Measurements from ENCODE around the gene DGCR8.

DGCR8 gene

GRCh38 chr22:20079745-20080444 lies at the start of gene DGCR8:
TSS of gene DGCR8 (plus strand) at chr22:20080241. CDS start at chr22:20085964, 5,723 bp downstream.
- DNase-seq (ENCODE audit: low read depth in 1 of 2, low spot score in 1 of 2), result peak; percentile 47 to 49

- no peak for DNase-seq (ENCODE audit: low read depth in 1 of 2, low spot score in 1 of 2)
Measured at GRCh38 chr22:20031732-20032406, 48.2 kb upstream of the DGCR8 start.

DNA sequence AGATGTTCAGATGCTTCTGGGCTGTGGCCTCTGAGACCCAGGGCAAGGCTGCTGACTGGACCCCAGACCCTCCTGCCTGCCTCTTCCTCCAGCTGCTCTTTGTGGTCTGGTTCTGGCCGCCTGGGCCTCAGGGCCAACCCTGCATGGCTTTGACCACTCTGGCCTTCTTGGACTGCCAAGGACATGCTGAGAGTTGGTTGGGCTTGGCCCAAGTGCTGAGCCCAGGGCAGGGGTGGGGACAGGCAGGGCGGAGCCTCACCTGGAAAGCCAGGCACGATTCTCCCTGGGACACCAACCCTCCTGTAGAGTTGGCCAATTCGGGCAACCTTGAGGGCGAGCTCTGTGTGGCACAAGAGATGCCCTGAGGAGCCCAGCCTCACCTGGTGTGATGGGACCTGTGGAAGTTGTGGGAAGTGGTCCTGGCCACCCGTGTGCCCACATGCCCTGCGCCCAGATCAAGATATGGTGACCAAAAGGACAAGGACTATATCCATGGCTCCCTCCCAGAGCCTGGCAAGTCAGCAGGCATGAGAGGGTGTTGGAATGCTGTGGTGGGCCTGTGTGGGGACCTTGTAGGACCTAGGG lies 47.5 kb upstream of the DGCR8 start:
- DNase-seq (ENCODE audit: low read depth in 1 of 2, low spot score in 1 of 2), result no peak

- DNase-seq (ENCODE audit: low read depth in 1 of 2, low spot score in 1 of 2), result no peak
Measured at GRCh38 chr22:20033045-20033706, 46.9 kb upstream of the DGCR8 start.

DNA sequence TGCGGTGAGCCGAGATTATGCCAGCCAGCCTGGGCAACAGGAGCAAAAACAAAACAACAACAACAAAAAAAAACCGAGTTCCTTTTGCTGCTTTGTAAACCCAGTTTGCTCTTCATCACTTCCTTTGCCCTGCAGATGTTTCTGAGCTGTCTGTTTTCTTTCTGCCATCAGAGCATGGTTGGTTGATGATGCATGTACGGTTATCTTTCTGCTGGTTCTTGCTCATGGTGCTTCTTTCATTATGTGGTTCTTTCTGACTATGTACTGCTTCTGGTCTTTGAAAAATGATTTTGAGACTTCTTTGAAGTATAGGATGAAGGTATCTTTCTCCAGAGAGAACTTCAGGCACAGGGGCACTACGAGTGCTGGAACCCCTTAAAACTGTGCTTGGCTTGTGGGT lies 45.9 kb upstream of the DGCR8 start:
- DNase-seq (ENCODE audit: low read depth in 1 of 2, low spot score in 1 of 2), result no peak

DNA sequence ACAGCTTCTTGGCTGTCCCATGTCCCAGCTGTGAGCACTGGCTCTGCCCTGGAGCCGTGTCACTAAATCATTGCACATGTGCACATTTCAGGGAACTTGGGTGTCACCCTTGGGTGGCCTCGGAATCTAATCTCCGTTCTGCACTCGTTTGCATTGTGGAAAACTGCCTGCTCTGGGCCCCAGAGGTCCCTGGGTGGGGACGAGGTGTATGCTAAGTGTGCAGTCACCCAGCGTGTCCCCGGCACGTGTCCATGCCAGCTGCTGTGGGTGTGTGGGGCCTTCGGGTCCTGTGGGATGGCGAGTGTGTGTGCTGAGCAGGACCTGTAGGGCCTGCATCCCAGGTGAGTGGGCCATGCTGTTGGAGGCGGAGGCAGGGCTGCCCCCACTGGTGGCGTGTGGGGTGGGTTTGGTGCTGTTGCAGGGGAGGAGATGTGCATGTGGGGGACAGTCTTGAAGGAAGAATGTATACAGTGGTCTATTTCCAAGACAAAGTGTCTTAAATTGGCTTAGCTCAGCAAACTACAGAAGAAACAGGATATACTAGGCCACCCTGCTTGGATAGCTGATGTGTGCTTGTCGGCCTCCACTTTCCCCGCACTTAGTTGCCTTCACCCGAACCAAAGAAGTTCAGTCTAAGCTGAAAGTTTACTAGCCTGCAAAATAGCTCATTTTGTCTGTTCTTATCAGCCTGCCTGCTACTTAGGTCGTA lies 44.5 kb upstream of the DGCR8 start:
- no peak for DNase-seq (ENCODE audit: low read depth in 1 of 2, low spot score in 1 of 2)

GRCh38 chr22:20036084-20036482 lies 44.0 kb upstream of the DGCR8 start:
- no peak for DNase-seq (ENCODE audit: low read depth in 1 of 2, low spot score in 1 of 2)

DNA sequence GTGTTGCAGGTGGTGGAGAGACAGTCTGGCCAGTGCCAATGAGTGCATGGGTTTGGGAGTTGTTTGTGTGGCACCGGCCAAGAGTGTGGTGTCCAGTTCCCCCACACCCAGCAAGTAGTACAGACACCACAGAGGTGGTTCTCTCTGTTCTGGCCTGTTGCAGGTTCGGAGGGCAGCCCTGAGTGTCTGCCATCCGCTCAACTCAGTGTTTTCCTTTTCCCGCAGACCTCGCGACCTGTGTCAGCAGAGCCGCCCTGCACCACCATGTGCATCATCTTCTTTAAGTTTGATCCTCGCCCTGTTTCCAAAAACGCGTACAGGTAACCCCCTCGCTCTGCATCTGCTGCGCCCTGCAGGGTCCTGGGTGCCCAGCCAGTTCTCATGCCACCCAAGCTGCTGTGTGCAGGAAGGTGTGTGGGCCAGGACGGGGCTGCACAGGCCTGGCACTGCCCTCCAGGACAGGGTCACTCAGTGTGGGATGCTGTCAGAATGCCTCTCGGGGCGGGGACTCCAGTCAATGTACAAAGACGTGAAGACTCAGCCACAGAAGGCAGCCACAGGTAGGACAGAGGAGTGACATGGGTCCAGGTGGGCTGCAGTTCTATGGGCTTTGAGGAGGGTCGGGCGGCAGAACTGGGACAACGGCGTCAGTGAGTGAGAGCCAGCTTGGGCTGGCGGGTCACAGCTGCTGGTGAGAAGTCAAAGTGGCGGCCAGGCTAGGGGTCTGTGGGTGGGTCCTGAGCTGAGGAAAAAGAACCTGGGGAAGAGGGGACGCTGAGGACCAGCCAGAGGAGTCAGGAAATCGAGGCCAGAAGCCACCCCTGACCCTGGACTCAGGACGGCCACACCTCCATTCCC lies 43.3 kb upstream of the DGCR8 start:
- no peak for DNase-seq (ENCODE audit: low read depth in 1 of 2, low spot score in 1 of 2)

- no peak for DNase-seq (ENCODE audit: low read depth in 1 of 2, low spot score in 1 of 2)
Measured at GRCh38 chr22:20037419-20037818, 42.6 kb upstream of the DGCR8 start.

DNA sequence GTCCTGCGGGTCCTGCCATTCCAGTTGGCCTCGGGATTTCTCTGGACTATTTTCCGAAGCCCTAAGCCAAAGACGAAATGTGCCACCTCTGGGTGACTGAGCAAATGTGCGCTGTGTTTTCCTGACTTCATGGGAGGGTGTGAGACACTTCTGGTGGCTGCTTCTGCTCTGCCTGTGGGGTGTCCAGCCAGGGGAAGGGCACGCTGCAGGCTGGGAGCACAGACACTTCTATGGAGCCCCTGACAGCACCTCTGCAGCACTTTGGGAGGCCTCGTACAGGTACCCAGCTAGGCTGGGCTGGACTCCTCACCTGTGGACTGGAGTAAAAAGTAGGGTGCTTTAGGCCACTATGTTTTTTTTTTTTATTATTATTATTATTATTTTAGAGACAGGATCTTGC lies 41.5 kb upstream of the DGCR8 start:
- no peak for DNase-seq (ENCODE audit: low read depth in 1 of 2, low spot score in 1 of 2)

- no peak for DNase-seq (ENCODE audit: low read depth in 1 of 2, low spot score in 1 of 2)
Measured at GRCh38 chr22:20039683-20040325, 40.2 kb upstream of the DGCR8 start.

DNA sequence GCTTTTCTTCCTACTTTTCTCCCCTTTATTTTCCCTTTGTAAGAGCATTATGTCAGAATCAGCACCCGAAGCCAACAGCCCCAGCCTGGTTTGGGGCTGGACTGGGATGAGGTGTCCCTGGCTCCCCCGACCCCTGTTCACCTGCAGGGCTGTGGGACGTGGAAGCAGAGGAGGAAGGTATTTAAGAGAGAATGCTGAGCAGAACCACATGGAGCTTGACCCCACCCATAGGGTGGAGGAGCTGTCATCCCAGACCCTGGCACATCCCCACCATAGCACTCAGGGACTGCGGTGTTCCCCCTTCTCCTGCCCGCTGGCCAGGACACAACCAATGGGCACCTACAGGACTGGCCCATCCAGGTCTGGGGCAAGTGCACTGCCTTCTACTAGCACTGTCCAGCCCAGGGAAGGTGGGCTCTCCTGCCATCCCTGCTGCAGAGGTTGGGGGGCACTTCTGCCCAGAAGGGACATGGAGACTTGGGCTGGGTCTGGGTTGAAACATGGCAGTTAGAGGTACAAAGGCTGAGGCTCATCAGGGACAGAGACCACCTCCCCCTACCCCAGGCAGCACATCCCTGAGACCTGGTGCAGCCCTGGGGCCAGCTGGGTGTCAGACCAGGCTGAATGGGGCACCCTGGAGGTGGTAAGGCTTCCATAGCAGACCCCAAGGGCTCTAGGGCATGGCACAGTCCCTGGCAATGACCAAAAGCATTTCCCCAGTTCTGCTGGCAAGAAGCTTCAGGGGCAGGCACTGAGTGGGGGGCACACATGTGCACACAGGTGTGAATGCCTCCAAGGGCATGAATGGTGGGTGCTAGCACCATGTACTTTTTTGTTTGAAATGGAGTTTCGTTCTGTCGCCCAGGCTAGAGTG lies 39.5 kb upstream of the DGCR8 start:
- DNase-seq (ENCODE audit: low read depth in 1 of 2, low spot score in 1 of 2), result no peak

DNA sequence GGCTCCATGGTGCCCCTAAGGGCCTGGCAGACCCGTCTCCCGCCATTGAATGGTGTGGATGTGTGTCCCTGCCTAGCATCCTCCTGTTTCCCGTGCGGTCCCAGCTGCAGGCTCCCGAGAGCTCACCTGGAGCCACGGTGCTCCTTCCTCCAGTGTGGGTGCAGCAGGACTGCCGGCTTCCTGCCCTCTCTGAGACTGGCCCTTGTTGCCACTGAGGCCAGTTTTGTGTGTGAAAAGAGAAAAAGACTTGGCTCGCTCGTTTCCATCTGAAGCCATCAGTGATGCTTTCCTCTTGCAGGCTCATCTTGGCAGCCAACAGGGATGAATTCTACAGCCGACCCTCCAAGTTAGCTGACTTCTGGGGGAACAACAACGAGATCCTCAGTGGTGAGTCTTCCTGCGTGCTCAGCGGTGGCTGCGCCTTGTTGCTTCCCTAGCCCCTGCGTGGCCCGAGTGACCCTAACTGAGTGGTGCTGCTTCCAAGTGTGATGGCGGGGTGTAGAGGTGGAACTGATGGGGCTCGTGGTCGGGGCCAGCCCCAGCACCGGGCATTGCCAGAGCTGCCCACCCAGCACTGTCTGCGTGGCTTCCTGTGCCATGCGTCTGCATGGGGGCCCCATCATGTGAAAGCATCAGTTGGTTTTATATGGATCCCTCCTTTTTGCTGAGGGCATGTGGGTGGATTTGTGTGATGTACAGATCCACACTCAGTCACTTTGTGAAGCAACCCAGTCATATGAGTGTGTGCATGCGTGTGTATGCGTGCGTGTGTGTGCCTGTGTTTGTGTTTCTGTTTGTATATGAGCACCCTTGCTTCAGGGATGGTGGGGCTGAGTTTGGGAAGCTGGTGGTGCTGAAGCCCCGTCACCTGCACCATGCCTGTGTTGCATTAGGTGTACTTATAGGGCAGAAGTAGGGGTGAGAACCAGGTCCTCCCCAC lies 36.7 kb upstream of the DGCR8 start:
- DNase-seq (ENCODE audit: low read depth in 1 of 2, low spot score in 1 of 2), result no peak

DNA sequence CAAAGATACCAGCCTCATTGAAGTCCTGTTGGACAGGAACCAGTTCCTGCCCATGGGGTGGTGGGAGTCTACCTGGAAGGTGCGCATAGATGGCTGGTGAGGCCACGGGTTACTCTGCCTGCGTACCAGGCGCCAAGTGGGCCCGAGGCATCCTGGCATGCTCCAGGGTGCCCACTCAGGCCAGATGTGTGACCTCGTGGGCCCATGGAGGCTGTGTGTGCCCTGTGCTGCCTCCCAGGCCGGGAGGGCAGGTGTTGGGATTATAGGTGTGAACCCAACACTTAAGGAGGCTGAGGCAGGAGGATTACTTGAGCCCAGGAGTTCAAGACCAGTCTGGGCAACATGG lies 36.1 kb upstream of the DGCR8 start:
- no peak for DNase-seq (ENCODE audit: low read depth in 1 of 2, low spot score in 1 of 2)

DNA sequence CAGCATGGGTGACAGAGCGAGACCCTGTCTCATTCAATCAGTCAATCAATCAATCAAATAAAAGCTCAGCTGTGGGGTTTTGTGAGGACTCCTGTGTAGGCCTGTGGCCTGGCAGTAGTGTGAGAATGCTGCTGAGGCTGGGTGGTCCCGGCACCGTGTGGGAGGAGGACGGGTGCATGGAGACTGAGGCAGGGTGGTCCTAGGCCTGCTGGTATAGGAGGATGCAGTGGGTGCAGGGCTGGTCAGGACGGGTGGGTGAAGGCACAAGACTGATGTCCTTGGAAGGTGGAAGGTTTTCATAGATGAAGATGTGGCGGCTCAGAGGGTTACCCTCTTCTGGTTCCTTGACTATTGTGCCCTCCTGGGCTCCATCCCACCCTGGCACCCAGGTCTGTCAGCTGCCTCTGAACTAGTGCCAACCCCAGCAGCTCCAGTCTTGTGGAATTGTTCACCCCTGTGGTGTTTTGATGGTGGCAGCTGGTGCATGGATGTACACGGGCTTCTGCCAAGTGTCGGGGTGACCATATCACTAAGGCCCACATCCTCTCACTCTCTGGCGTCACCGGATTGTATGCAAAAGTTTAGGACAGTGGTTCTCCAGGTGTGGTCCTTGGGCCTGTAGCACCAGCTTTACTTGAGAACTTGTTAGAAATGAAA lies 35.4 kb upstream of the DGCR8 start:
- DNase-seq (ENCODE audit: low read depth in 1 of 2, low spot score in 1 of 2), result no peak

GRCh38 chr22:20046730-20047129 lies 33.3 kb upstream of the DGCR8 start:
- no peak for DNase-seq (ENCODE audit: low read depth in 1 of 2, low spot score in 1 of 2)

- no peak for DNase-seq (ENCODE audit: low read depth in 1 of 2, low spot score in 1 of 2)
Measured at GRCh38 chr22:20051927-20052308, 28.1 kb upstream of the DGCR8 start.

Data from activated CD4-positive, alpha-beta T cell treated with anti-CD3 and anti-CD28 coated beads, Interleukin-2, amount 50 U/mL, for 24 hours (primary cell).